ENCODE data around the gene TAF4B.
"Not testable (repeated sequence)": the region's sequence is repeated elsewhere in the genome, so short reads cannot be mapped to it uniquely, and the experiment has no call there.

Gene TAF4B, protein sequence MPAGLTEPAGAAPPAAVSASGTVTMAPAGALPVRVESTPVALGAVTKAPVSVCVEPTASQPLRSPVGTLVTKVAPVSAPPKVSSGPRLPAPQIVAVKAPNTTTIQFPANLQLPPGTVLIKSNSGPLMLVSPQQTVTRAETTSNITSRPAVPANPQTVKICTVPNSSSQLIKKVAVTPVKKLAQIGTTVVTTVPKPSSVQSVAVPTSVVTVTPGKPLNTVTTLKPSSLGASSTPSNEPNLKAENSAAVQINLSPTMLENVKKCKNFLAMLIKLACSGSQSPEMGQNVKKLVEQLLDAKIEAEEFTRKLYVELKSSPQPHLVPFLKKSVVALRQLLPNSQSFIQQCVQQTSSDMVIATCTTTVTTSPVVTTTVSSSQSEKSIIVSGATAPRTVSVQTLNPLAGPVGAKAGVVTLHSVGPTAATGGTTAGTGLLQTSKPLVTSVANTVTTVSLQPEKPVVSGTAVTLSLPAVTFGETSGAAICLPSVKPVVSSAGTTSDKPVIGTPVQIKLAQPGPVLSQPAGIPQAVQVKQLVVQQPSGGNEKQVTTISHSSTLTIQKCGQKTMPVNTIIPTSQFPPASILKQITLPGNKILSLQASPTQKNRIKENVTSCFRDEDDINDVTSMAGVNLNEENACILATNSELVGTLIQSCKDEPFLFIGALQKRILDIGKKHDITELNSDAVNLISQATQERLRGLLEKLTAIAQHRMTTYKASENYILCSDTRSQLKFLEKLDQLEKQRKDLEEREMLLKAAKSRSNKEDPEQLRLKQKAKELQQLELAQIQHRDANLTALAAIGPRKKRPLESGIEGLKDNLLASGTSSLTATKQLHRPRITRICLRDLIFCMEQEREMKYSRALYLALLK

DNA sequence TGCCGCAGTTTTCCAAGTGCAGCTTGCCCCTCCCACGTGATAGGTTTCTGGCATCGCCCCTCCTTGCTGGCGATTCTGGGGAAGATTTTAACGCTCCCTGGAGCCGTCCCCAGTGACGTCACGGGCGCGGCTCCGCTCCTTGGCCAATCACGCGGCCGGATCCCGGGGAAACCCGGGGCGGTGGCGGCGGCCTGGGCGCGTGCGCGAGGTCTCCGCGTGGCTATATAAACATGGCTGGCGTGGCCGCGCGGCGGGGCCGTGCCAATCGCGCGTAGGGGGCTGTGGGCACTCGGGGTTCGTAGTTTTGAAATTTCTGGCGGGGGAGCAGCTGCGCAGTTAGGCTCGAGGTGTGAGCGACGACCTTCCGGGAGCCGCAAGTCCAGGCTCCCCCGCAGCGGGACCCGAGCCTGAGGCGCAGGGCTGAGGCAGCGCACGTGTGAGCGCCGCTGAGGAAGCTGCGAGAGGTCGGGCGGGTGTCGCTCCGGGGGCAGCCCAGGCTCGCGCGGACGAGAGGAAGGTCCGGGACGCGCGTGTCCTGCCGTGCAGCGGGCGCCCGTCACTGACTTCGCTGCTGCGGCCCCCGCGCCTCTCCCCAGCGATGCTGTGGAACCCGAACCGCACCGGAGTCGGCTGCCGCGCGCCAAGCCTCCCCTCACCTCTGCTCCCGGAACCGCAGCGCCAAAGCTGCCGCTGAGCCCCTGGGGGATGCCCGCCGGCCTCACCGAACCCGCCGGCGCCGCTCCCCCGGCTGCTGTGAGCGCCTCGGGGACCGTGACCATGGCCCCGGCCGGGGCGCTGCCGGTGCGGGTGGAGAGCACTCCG is at the start of gene TAF4B:
TAF4B (plus strand) TSS at position 217 of the 822 bp plus-strand sequence; CDS start at position 706, 489 bp downstream.
- peak; percentile 80 for DNase-seq

DNA sequence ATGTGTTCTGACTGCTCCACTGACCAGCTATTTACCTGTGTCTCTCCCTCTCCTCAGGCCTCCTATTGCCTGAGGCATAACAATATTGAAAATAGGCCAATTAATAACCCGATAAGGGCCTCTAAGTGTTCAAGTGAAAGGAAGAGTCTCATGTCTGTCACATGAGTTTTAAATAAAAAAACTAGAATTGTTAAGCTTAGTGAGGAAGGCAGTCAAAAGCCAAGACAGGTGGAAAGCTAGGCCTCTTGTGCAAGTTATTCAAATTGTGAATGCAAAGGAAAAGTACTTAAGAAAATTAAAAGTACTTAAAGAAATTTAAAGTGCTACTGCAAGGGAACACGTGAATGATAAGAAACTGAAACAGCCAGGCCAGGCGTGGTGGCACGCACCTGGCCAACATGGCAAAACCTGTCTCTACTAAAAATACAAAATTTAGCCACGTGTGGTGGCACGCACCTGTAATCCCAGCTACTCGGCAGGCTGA is 44.9 kb upstream of the TAF4B start:
- DNase-seq: no peak

DNA sequence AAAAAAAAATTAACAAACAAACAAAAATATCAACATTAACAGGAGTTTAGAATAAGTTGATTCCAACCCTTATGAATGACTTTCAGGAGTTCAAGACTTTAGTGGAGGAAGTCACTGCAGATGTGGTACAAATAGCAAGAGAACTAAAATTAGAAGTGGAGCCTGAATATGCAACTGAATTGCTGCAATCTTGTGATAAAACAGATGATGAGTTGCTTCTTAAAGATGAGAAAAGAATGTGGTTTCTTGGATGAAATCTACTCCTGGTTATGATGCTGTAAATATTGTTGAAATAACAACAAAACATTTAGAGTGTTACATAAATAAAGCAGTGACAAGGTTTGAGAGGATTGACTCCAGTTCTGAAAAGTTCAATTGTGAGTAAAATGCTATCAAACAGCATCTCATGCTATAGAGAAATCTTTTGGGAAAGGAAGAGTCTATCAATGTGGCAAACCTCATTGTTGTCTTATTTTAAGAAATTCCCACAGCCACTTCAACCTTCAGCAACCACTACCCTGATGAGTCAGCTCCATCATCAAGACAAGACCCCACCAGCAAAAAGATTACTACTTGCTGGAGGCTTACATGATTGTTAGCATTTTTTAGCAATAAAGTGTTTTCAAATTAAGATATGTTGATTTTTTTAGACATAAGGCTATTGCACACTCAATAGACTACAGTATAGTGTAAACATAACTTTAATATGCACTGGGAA is 42.7 kb upstream of the TAF4B start:
- no peak for DNase-seq

DNA sequence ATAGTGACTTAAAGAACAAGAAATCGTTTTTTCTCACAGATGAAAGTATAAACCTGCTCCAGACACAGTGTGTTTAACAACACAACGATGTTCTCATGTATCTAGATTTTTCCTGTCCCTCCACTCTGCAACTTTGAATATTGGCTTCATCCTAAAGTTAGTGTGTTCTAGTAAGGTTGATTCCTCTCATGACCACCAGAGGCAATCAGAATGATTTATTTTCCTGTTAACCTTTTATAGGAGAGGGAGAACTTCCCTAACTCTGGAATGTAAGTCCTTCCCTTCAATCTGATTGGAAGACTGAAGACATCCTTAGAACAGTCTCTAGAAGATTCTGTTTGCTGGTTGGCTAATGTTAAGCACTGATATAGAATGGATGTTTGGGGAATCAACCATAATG is 41.0 kb upstream of the TAF4B start:
- no peak for DNase-seq

DNA sequence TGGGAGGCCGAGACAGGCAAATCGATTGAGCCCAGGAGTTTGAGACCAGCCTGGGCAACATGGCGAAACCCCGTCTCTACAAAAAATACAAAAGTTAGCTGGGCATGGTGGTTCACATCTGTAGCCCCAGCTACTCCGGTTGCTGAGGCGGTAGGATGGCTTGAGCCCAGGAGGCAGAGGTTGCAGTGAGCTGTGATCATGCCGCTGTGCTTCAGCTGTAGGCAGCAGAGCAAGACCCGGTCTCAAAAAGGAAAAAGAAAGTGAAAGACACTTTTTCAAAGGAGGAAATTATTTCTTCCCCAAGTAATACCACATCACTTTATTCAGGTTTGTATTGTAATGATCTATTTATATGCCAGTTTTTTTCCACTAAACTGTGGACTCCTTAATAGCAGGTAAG is 35.7 kb upstream of the TAF4B start:
- no peak for DNase-seq

DNA sequence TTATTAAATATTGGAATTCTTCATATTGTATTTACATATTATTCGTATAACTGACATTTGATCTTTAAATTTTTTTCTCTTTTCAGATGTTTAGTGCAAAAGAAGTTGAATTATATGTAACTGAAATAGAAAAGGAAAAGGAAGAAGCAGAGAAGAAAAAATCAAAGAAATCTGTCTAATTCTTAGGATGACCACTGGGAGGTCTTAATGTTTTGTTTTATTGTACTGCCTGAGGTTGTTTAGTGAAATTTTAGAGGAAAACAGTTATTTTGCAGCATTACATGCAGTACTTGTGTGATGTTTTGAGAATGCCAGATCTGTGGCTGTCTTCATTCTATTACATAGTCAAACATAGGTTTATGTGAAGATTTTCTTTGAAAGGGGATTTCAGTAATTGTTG is 34.0 kb upstream of the TAF4B start:
- DNase-seq: no peak

DNA sequence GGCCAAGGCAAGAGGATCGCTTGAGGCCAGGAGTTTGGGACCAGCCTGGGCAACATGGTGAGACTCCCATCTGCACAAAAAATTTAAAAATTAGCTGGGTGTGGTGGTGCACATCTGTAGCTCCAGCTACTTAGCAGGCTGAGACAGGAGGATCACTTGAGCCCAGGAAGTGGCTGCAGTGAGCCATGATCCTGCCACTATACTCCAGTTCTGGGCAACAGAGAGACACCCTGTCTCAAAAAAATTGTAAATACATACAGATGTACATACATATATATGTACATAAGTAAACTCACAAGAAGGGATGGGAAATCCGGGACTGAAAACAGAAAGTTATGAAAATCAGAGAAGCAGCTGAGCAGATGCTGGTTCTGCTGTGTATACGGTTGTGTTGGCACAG is 29.6 kb upstream of the TAF4B start:
- no peak for DNase-seq

DNA sequence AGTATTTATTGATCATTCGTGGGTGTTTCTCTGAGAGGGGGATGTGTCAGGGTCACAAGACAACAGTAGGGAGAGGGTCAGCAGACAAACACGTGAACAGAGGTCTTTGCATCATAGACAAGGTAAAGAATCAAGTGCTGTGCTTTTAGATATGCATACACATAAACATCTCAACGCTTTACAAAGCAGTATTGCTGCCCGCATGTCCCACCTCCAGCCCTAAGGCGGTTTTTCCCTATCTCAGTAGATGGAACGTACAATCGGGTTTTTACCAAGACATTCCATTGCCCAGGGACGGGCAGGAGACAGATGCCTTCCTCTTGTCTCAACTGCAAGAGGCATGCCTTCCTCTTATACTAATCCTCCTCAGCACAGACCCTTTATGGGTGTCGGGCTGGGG is 24.2 kb upstream of the TAF4B start:
- not testable (repeated sequence) for DNase-seq

DNA sequence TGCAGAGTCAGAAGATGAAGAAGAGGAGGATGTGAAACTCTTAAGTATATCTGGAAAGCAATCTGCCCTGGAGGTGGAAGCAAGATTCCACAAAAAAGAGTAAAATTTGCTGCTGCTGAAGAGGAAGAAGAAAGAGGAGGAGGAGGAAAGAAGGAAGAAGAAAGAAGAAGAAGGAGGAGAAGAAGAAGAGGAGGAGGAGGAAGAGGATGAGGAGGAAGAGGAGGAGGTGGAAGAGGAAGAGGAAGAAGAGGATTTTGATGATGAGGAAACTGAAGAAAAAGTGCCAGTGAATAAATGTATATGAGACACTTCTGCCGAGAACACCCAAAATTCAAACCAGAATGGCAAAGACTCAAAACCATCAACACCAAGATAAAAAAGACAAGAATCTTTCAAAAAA is 20.9 kb upstream of the TAF4B start:
- DNase-seq: no peak

DNA sequence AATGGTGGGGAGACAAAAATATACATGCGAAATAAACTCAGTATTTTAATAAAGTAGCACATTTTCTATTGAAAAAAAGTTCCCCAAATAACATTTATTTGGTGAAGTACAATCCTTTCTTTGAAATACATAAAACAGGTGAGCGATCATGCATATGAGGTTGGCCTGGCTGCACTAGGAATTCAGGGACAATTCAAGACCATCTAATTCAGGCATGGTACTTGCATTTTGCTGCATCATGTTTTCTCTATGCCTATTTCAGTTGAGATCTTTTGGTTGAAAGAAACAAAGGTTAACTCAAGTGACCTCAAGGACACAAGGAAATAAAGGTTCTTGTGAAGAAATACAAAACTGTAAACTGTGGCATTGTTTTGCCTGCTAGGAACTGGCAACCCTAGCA is 19.8 kb upstream of the TAF4B start:
- DNase-seq: no peak

DNA sequence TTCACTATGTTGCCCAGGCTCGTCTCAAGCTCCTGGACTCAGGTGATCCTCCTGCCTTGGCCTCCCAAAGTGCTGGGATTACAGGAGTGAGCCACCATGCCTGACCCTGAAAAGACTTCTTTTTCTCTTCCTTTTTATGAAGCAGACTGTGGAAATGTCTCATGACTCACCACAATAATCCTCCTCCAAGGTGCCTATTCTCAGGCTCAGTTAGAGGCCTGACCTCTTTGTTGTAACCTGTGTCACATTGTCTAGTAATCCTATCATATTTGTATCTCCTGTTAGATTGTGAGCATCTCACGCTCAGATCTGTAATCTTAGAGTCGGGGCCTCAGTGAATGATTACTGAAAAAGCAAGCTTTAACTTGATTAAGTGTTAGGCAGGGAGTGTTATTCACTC is 18.3 kb upstream of the TAF4B start:
- DNase-seq: no peak

DNA sequence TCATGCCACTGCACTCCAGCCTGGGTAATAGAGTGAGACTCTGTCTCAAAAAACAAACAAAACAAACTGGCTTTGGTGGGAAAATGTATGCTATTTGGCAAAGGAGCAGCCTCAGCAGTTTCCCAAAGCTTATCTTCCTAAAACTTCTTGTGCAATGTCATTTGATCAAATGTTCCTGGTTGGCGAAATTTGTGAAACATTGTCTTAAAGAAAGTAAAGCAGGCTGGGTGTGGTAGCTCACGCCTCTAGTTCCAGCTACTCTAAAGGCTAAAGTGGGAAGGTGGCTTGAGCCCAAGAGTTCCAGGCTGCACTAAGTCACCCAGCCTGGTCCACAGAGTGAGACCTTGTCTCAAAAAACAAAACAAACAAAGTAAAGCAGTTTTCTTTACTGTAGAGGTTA is 17.3 kb upstream of the TAF4B start:
- DNase-seq: no peak

DNA sequence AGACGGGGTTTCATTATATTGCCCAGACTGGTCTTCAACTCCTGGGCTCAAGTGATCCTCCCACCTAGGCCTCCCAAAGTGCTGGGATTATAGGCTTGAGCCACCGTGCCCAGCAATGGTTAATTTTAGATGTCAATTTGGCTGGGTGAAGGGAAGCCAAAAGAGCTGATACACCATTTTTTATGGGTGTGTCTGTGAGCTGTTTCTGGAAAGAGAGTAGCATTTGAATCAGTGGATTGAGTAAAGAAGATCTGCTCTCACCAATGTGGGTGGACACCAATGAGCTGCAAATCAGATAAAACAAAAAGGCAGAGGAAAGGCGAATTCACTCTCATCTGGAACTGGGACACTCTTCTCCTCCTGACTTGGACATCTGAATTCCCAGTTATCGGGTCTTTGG is 16.1 kb upstream of the TAF4B start:
- no peak for DNase-seq

DNA sequence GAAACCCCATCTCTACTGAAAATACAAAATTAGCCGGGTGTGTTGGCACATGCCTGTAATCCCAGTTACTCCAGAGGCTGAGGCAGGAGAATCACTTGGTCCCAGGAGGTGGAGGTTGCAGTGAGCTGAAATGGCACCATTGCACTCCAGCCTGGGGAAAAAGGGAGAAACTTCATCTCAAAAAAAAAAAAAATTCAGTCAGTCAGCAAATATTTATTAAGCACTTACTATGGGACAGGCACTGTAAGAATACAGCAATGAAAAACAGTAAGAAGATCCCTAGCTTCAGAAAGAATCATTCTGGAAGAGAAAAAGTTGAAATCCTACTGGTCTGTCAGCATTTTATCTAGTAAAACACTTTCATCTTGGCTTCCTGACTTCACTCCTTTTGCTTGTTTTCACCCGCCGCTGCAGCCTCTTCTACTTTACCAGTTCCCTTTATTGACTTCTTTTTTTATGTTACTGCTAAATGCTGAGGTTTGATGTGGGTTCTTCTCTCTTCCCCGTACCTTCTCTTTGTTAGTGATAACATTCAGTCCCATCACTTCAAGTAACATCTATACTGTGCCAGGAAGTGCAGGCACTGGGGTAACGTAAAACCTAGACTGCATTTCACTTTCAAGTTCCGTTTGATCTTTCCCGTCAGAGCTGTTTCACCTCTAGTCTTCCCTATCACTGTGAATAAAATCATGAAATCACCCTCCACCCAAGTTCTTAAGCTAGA is 10.8 kb upstream of the TAF4B start:
- no peak for DNase-seq

DNA sequence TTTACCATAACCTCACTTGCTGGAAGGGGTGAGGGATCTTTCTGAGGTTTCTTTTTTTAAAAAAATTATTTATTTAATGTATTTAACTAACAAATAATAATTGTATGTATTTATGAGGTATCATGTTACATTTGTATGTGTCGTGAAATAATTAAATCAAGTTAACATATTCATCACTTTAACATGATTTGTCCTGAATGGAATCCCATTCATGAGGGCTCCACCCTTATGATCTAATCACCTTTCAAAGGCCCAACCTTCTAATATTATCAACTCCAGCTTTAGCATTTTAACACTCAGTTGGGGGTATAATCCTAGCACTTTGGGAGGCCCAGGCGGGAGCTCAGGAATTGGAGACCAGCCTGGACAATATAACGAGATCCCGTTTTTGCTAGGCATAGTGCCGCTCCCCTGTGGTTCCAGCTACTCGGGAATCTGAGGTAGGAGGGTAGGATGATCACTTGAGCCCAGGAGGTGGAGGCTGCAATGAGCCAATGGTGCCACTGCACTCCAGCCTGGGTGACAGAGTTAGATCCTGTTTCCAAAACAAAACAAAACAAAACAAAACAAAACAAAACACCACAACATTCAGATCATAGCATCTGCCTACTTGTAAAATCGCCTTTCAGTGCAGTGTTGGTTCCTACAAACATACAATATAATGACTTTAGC is 1.1 kb upstream of the TAF4B start:
- DNase-seq: no peak

DNA sequence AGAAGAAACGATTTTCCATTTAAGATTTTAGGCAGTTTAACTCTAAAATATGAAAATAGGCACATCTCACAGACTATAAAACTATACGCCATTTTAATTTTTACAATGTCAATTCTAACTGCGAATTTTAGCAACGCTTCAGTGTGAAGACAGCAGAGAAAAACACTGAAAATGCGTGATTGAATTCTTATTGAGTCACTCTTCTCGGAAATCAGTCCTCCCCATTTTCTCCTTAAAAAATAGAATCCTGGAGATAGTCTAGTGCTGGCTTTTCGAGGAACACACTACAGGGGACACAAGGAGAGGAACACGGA is 373 bp upstream of the TAF4B start:
- no peak for DNase-seq

DNA sequence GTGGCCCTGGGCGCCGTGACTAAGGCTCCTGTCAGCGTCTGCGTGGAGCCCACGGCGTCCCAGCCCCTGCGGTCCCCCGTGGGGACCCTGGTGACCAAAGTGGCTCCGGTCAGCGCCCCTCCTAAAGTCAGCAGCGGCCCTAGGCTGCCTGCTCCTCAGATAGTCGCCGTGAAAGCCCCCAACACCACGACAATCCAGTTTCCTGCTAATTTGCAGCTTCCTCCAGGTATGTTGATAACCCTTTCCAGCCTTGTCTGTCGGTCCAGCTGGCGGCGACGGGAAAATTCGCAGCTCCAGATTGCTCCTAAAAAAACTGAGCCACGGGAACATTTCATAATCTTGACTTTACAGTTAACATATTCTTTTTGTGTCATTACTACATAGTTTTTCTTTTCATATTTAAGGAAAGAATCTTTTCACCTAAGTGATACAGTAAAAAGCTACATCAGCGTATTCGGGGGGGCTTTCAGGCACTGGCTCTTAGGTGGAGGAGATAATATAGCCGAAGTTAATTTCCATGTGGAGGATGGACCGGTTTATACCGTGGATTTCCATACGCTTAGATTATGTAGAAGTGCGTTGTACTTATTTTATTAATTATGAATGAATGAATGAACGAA is 916 bp downstream of the TAF4B start:
- no peak for DNase-seq

DNA sequence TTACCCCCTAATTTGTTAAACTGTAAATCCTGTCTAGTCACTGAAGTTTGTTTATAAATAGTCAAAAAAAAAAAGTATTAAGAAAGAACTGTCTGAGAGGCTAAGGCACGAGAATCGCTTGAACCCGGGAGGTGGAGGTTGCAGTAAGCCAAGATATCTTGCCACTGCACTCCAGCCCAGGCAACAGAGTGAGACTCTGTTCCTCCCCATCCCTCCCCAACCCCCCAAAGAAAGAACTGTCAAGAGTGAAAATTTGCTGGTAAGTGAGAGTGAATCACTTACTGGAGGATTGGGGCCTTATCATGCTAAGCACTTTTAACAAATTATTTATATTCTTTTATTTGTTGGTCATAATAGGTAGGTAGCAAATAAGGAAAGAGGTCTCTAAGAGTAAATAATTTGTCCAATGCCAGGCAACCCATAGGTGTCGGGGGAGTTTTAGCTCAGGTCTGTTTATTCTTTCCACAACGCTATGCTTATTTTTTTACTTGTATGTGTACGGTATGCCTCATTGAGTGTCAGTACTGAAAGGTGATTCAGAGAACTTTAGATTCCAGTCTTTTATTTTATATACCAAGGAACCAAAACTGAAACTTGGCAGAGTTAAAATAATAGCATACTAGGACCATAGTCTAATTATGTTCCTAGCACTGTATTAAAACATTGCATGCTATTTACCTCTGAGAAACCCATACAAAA is 2.5 kb downstream of the TAF4B start:
- no peak for DNase-seq

DNA sequence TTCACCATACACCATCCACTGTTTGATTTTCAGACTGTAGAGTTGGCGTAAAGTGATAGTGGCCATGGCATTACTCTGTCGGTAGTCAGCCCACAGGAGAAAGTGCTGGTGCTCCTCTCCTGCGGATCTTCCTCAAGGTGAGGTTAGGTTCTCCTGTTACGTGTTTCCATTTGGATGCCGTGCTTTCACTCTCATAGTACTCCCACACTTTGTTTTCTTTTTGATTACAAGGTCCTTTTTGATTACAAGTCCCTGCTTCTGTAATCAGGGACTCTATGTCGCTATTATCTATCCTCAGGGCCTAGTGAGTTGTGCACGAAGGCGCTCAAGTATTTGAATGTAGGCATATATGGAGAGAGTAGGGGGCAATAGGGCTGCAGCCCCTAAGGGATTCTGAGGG is 4.3 kb downstream of the TAF4B start:
- no peak for DNase-seq

DNA sequence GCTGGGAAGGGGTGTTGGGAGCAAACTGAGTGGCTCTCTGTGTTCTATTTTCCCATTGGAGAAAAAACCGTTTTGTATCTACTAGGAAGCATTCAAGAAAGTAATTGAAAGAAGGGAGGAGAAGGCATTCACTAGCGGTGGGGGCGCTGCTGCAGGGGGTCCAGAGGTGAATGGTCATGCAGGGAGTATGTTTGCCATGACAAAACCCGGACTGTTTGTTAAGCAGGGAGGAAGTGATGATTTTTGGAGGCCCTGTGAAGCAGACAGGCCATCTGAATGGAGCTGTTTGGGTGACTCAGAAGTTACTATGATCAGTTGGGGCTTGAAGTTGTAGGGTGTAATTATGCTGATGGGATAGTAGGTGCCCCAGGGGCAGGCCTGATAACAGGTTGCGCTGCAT is 7.0 kb downstream of the TAF4B start:
- DNase-seq: no peak

Measured in NCI-H1417 treated with DMSO at 0.1 percent for 48 hours (cell line).